NCI-H1105 (cell line): ENCODE measurements around the gene AKNA.

Experiments used
- DNase-seq: peaks from one replicate; lab custom pipeline; 2025; lab: John Stamatoyannopoulos, UW

Gene AKNA

DNA sequence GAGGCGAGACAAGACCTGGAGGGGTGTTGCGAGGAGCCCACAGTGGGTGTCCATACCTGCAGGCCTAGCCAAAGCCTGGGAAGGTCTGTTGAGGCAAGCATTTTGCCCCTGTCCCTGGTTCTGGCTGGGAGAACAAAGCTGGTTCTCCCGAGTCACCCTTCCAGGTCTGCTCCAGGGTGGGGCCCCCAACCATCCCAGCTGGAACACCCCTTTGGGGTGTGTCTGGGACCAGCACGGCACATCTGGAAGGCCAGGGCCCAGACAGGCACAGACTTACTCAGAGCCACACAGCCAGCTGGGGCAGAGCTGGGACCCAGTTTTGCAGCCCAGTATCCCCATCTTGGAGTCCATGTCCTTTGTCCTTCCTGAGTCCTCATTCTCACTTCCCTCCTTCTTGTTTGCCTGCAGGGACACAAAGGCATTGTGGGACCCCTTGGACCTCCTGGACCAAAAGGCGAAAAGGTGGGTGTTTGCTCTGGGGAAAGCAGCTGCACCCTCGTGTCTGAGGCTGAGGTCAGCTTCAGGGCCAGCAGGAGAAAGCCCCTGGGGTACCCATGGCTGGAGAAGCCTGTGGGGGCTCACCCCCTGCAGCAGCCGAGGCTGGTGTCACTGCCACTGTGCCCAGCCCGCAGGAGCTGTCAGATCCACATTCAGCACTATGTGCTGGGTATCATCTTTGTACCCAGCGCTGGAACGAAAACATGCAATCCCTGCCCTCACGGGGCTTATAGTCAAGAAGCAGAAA, 103.3 kb downstream of the AKNA start:
- DNase-seq, result no peak
